Parathyroid adenoma (tissue), 2 donors: ENCODE measurements around the gene VAV1.

ENCODE experiments used
- H2AFZ ChIP-seq: fragments of 300-600 bp; sonication (generic); one replicate; pipeline ENCODE4 v1.7.0; 2017; ENCODE audit warnings: antibody characterized with exemption, mild to moderate bottlenecking
- H3K27ac ChIP-seq: fragments of 300-600 bp; sonication (generic); one replicate; pipeline ENCODE4 v1.7.0; 2017
- H3K27me3 ChIP-seq: fragments of 300-600 bp; sonication (generic); one replicate; pipeline ENCODE4 v1.7.0; 2017; ENCODE audit warnings: low read length; ENCODE audit not compliant: control insufficient read depth, insufficient read depth
- H3K36me3 ChIP-seq: fragments of 300-600 bp; sonication (generic); one replicate; pipeline ENCODE4 v1.7.0; 2017; ENCODE audit warnings: low read length; ENCODE audit not compliant: control insufficient read depth, insufficient read depth
- H3K4me1 ChIP-seq: fragments of 300-600 bp; sonication (generic); one replicate; pipeline ENCODE4 v1.7.0; 2017; ENCODE audit warnings: control low read depth
- H3K4me2 ChIP-seq: fragments of 300-600 bp; sonication (generic); one replicate; pipeline ENCODE4 v1.7.0; 2017; ENCODE audit warnings: low read length
- H3K4me3 ChIP-seq: fragments of 300-600 bp; sonication (generic); one replicate; pipeline ENCODE4 v1.7.0; 2017; ENCODE audit warnings: low read depth, low read length
- H3K79me2 ChIP-seq: fragments of 300-600 bp; sonication (generic); one replicate; pipeline ENCODE4 v1.7.0; 2017; ENCODE audit warnings: control low read depth
- H3K9ac ChIP-seq: fragments of 300-600 bp; sonication (generic); one replicate; pipeline ENCODE4 v1.7.0; 2017; ENCODE audit warnings: mild to moderate bottlenecking
- H3K9me3 ChIP-seq: fragments of 300-600 bp; sonication (generic); one replicate; pipeline ENCODE4 v1.7.0; 2017; ENCODE audit warnings: low read length; ENCODE audit not compliant: control insufficient read depth
- TF ChIP-seq, protein P1 (sequence below): fragments of 300-600 bp; sonication (generic); IDR thresholded peaks from one replicate; pipeline ENCODE4 v1.7.0; 2017; ENCODE audit warnings: antibody characterized with exemption, mild to moderate bottlenecking
- donor health status: primary hyperparathyroidism.

VAV1 gene

DNA sequence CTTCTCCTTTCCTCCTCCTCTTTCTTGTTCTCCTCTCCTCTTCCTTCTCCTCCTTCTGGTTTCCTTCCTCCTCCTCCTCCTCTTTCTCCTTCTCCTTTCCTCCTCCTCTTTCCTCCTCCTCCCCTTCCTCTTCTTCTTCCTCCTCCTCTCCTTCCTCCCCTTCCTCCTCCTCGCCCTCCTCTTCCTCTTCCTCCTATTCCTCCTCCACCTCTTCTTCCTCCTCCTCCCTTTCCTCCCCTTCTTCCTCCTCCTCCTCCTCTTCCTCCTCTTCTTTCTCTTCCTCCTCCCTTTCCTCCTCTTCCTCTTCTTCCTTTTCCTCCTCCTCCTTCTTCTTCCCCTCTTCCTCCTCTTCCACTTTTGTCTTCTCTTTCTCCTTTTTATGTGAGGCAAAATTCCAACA, 59.9 kb downstream of the VAV1 start:
- Histone ChIP-seq H2AFZ (no peak overlapping the region), H3K36me3 (no peaks in the 10 kb centered on the region), H3K4me1 (peaks cover 2% of the 10 kb centered on the region), H3K4me3 (no peak overlapping the region), H3K79me2 (no peaks in the 10 kb centered on the region), H3K9me3 (no peaks in the 10 kb centered on the region), H3K27ac (no peak overlapping the region), H3K4me2 (no peak overlapping the region), H3K9ac (no peak overlapping the region), H3K27me3 (no peaks in the 10 kb centered on the region)
- TF ChIP-seq, protein P1, sequence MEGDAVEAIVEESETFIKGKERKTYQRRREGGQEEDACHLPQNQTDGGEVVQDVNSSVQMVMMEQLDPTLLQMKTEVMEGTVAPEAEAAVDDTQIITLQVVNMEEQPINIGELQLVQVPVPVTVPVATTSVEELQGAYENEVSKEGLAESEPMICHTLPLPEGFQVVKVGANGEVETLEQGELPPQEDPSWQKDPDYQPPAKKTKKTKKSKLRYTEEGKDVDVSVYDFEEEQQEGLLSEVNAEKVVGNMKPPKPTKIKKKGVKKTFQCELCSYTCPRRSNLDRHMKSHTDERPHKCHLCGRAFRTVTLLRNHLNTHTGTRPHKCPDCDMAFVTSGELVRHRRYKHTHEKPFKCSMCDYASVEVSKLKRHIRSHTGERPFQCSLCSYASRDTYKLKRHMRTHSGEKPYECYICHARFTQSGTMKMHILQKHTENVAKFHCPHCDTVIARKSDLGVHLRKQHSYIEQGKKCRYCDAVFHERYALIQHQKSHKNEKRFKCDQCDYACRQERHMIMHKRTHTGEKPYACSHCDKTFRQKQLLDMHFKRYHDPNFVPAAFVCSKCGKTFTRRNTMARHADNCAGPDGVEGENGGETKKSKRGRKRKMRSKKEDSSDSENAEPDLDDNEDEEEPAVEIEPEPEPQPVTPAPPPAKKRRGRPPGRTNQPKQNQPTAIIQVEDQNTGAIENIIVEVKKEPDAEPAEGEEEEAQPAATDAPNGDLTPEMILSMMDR: no peak

DNA sequence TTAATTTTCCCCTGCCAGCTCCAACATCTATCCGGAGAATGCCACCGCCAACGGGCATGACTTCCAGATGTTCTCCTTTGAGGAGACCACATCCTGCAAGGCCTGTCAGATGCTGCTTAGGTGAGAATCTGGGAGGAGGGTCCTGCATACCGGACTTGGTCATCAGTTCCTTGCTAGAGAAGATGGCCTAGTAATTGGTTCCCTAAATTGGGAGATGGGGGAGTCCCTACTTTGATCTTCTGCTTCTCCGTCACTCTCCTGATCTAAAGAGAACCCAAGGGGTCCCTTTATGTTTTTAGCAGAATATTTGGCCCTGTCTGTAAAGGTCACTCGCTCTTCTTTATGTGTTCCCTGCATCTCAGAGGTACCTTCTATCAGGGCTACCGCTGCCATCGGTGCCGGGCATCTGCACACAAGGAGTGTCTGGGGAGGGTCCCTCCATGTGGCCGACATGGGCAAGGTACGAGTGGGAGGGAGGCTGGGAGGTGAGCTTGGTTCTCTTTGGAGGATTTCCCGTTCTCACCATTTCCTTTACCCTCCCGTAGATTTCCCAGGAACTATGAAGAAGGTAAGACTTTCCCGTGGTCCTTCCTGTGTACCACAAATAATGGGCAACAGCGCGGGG, 60.8 kb downstream of the VAV1 start:
- TF ChIP-seq, protein P1: no peak
- no peaks in the 10 kb centered on the region for H3K9me3 ChIP-seq
- no peaks in the 10 kb centered on the region for H3K4me1 ChIP-seq
- H3K9ac ChIP-seq: no peak overlapping the region
- H2AFZ ChIP-seq: no peak overlapping the region
- H3K79me2 ChIP-seq: no peaks in the 10 kb centered on the region
- H3K27ac ChIP-seq: no peak overlapping the region
- no peaks in the 10 kb centered on the region for H3K36me3 ChIP-seq
- no peak overlapping the region for H3K4me3 ChIP-seq
- H3K27me3 ChIP-seq: no peaks in the 10 kb centered on the region
- H3K4me2 ChIP-seq: no peak overlapping the region

- Histone ChIP-seq H3K79me2 (no peaks in the 10 kb centered on the region), H3K36me3 (no peaks in the 10 kb centered on the region), H2AFZ (no peak overlapping the region), H3K9ac (no peak overlapping the region), H3K4me2 (no peak overlapping the region), H3K9me3 (no peaks in the 10 kb centered on the region), H3K27me3 (no peaks in the 10 kb centered on the region), H3K4me3 (no peak overlapping the region), H3K4me1 (no peaks in the 10 kb centered on the region), H3K27ac (no peak overlapping the region)
- TF ChIP-seq, protein P1: no peak
Observed at GRCh38 chr19:6834433-6834832, 61.9 kb downstream of the VAV1 start.

- H3K4me2 ChIP-seq: no peak overlapping the region
- TF ChIP-seq, protein P1: no peak
- no peak overlapping the region for H2AFZ ChIP-seq
- no peak overlapping the region for H3K27ac ChIP-seq
- no peak overlapping the region for H3K9ac ChIP-seq
- no peaks in the 10 kb centered on the region for H3K27me3 ChIP-seq
- H3K79me2 ChIP-seq: no peaks in the 10 kb centered on the region
- no peaks in the 10 kb centered on the region for H3K4me1 ChIP-seq
- no peaks in the 10 kb centered on the region for H3K9me3 ChIP-seq
- no peaks in the 10 kb centered on the region for H3K36me3 ChIP-seq
- no peak overlapping the region for H3K4me3 ChIP-seq
Observed at GRCh38 chr19:6835501-6835900, 63.0 kb downstream of the VAV1 start.

DNA sequence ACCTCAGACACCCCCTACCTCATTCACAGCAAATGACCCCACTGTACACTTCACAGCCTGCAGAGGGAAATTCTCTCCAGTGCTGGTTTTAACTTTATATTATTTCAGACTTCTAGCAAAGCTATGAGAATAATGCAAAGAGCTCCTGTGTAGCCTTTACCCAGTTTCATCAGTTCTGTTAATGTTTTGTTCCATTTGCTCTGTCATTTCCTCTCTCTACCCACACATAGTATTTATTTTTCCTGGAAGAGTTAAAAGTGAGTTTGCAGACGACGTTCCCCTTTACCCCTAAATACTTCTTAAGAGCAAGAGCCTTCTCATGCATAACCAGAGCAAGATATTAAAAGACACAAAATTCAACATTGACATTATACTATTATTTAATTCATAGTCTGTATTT, 65.0 kb downstream of the VAV1 start:
- Histone ChIP-seq H2AFZ (no peak overlapping the region), H3K27me3 (no peaks in the 10 kb centered on the region), H3K27ac (no peak overlapping the region), H3K4me1 (no peaks in the 10 kb centered on the region), H3K79me2 (no peaks in the 10 kb centered on the region), H3K4me2 (no peak overlapping the region), H3K9ac (no peak overlapping the region), H3K4me3 (no peak overlapping the region), H3K36me3 (no peaks in the 10 kb centered on the region), H3K9me3 (no peaks in the 10 kb centered on the region)
- TF ChIP-seq, protein P1: no peak
